Trophoblast cell (in vitro differentiated cells and primary cell): Measurements from ENCODE around the gene LIPA.
"Not testable (repeated sequence)": the region's sequence is repeated elsewhere in the genome, so short reads cannot be mapped to it uniquely, and the experiment has no call there.

Source experiments
- DNase-seq, 2 donors: peaks; one replicate each; pipeline ENCODE4 v3.0.0-alpha.2; 2016
- H2AFZ ChIP-seq: 2 replicates; pipeline ENCODE4 v1.6.1; 2013; ENCODE audit warnings: low read length, moderate library complexity, mild to moderate bottlenecking; ENCODE audit not compliant: insufficient read depth, poor library complexity
- H2AK5ac ChIP-seq: 2 replicates; pipeline ENCODE4 v1.6.1; 2013; ENCODE audit warnings: mild to moderate bottlenecking, low read length
- H2BK120ac ChIP-seq: 2 replicates; pipeline ENCODE4 v1.6.1; 2013; ENCODE audit warnings: low read length, mild to moderate bottlenecking, moderate library complexity; ENCODE audit not compliant: insufficient read depth, poor library complexity
- H2BK12ac ChIP-seq: 2 replicates; pipeline ENCODE4 v1.6.1; 2013; ENCODE audit warnings: mild to moderate bottlenecking, low read length, moderate library complexity
- H2BK5ac ChIP-seq: 2 replicates; pipeline ENCODE4 v1.6.1; 2013; ENCODE audit warnings: low read length, low read depth, moderate library complexity, mild to moderate bottlenecking; ENCODE audit not compliant: poor library complexity
- H3K14ac ChIP-seq: 2 replicates; pipeline ENCODE4 v1.6.1; 2013; ENCODE audit warnings: mild to moderate bottlenecking, low read length
- H3K18ac ChIP-seq: 2 replicates; pipeline ENCODE4 v1.6.1; 2013; ENCODE audit warnings: mild to moderate bottlenecking, low read length
- H3K23ac ChIP-seq: 2 replicates; pipeline ENCODE4 v1.6.1; 2013; ENCODE audit warnings: low read length
- H3K27ac ChIP-seq: 2 replicates; pipeline ENCODE4 v1.5.1; 2013; ENCODE audit warnings: low read depth, mild to moderate bottlenecking, inconsistent platforms, low read length, moderate library complexity
- H3K27me3 ChIP-seq: 2 replicates; pipeline ENCODE4 v1.6.1; 2013; ENCODE audit warnings: inconsistent platforms, mild to moderate bottlenecking, low read length, moderate library complexity; ENCODE audit not compliant: insufficient read depth
- H3K36me3 ChIP-seq, 2 experiments: 1 replicate in 1 of 2; 2 replicates in 1 of 2; pipeline ENCODE4 v1.6.1; 2013; ENCODE audit warnings: low read length in 2 of 2, mild to moderate bottlenecking in 2 of 2, moderate library complexity in 1 of 2; ENCODE audit not compliant: insufficient read depth in 2 of 2, control insufficient read depth in 1 of 2
- H3K4ac ChIP-seq: 2 replicates; pipeline ENCODE4 v1.6.1; 2013; ENCODE audit warnings: low read depth, mild to moderate bottlenecking, low read length, moderate library complexity
- H3K4me1 ChIP-seq, 2 experiments: 1 replicate in 1 of 2; 2 replicates in 1 of 2; pipeline ENCODE4 v1.6.1; 2013; ENCODE audit warnings: low read length in 2 of 2, mild to moderate bottlenecking in 2 of 2, moderate library complexity in 1 of 2; ENCODE audit not compliant: insufficient read depth in 2 of 2, control insufficient read depth in 1 of 2
- H3K4me2 ChIP-seq: 2 replicates; pipeline ENCODE4 v1.6.1; 2013; ENCODE audit warnings: inconsistent platforms, mild to moderate bottlenecking, low read length, moderate library complexity
- H3K4me3 ChIP-seq: 2 replicates; pipeline ENCODE4 v1.5.1; 2013; ENCODE audit warnings: mild to moderate bottlenecking, low read depth, low read length, inconsistent platforms
- H3K79me1 ChIP-seq: one replicate; pipeline ENCODE4 v1.6.1; 2013; ENCODE audit warnings: low read length
- H3K79me2 ChIP-seq: 2 replicates; pipeline ENCODE4 v1.6.1; 2013; ENCODE audit warnings: low read length, mild to moderate bottlenecking; ENCODE audit not compliant: control insufficient read depth, insufficient read depth, poor library complexity
- H3K9ac ChIP-seq: 2 replicates; pipeline ENCODE4 v1.6.1; 2013; ENCODE audit warnings: mild to moderate bottlenecking, low read length
- H3K9me3 ChIP-seq: 2 replicates; pipeline ENCODE4 v1.6.1; 2013; ENCODE audit warnings: low read depth, mild to moderate bottlenecking, control low read depth, inconsistent platforms, low read length; ENCODE audit not compliant: insufficient read depth
- H4K12ac ChIP-seq: 2 replicates; pipeline ENCODE4 v1.6.1; 2013; ENCODE audit warnings: low read depth, mild to moderate bottlenecking, low read length, moderate library complexity
- H4K8ac ChIP-seq: 2 replicates; pipeline ENCODE4 v1.6.1; 2013; ENCODE audit warnings: low read depth, mild to moderate bottlenecking, low read length, moderate library complexity
- H4K91ac ChIP-seq: one replicate; pipeline ENCODE4 v1.6.1; 2013; ENCODE audit warnings: low read depth, mild to moderate bottlenecking, low read length, moderate library complexity
- WGBS: extraction: QIAGEN DNeasy Blood & Tissue Kit; methylation state at CpG from one replicate; pipeline ENCODE4 v1.1.7; 2013; ENCODE audit warnings: missing lambda C conversion rate; ENCODE audit not compliant: insufficient read length, insufficient coverage; ENCODE audit errors: extremely low coverage; 5-methylcytosine and 5-hydroxymethylcytosine counted together

The LIPA gene

GRCh38 chr10:89285303-89285702 is 33.7 kb upstream of the LIPA start:
- H3K14ac ChIP-seq, H2BK120ac ChIP-seq, H3K36me3 ChIP-seq, H3K9me3 ChIP-seq, H4K91ac ChIP-seq, H2AFZ ChIP-seq, H3K4me2 ChIP-seq, H2BK5ac ChIP-seq, H3K79me1 ChIP-seq, H3K18ac ChIP-seq, H3K4me3 ChIP-seq, H2AK5ac ChIP-seq, H4K8ac ChIP-seq, DNase-seq, H3K79me2 ChIP-seq, H3K23ac ChIP-seq, H3K27ac ChIP-seq, H3K27me3 ChIP-seq, H4K12ac ChIP-seq, H3K9ac ChIP-seq, H3K4ac ChIP-seq, H3K4me1 ChIP-seq, H2BK12ac ChIP-seq: not testable (repeated sequence)
- WGBS: 0% methylated on average over 1 of the region's 4 CpGs

- not testable (repeated sequence) for H3K4me2 ChIP-seq, H3K18ac ChIP-seq, DNase-seq, H3K4me3 ChIP-seq, H3K36me3 ChIP-seq, H4K8ac ChIP-seq, H2AK5ac ChIP-seq, H3K9ac ChIP-seq, H2BK120ac ChIP-seq, H4K12ac ChIP-seq, H2BK12ac ChIP-seq, H3K27ac ChIP-seq, H3K79me2 ChIP-seq, H3K4me1 ChIP-seq, H4K91ac ChIP-seq, H2BK5ac ChIP-seq, H3K23ac ChIP-seq, H2AFZ ChIP-seq, H3K79me1 ChIP-seq, H3K4ac ChIP-seq, H3K27me3 ChIP-seq, H3K9me3 ChIP-seq, H3K14ac ChIP-seq
- WGBS: no CpG with 5 or more reads among the region's 6 CpGs
These were observed 33.1 kb upstream of the LIPA start for GRCh38 chr10:89284711-89285110.

GRCh38 chr10:89283936-89284475 is 32.4 kb upstream of the LIPA start:
- Histone ChIP-seq H3K4me1 (peaks cover 0 to 3% of the 10 kb centered on the region in 2 experiments), H4K8ac (no peak overlapping the region), H3K79me1 (peaks cover 2% of the 10 kb centered on the region), H4K91ac (no peak overlapping the region), H3K36me3 (no peaks in the 10 kb centered on the region), H3K9me3 (no peaks in the 10 kb centered on the region), H3K4ac (no peak overlapping the region), H3K23ac (no peak overlapping the region), H4K12ac (no peak overlapping the region), H3K9ac (no peak overlapping the region), H2AFZ (peak overlapping the region; percentile 8), H3K4me3 (no peak overlapping the region), H3K79me2 (no peaks in the 10 kb centered on the region), H3K18ac (no peak overlapping the region), H3K27ac (no peak overlapping the region), H2BK5ac (no peak overlapping the region), H3K27me3 (no peaks in the 10 kb centered on the region), H3K4me2 (peak overlapping the region; percentile 20), H2BK12ac (no peak overlapping the region), H2AK5ac (no peak overlapping the region), H2BK120ac (no peak overlapping the region), H3K14ac (no peak overlapping the region)
- peak in 1 of 2 donors; percentile 51 for DNase-seq
- WGBS: no CpG with 5 or more reads among the region's 4 CpGs

GRCh38 chr10:89283025-89283935 is 31.7 kb upstream of the LIPA start:
- no peak for DNase-seq
- Histone ChIP-seq H3K4me2 (no peak overlapping the region), H3K27ac (no peak overlapping the region), H3K36me3 (no peaks in the 10 kb centered on the region), H3K27me3 (no peaks in the 10 kb centered on the region), H3K23ac (no peak overlapping the region), H2AK5ac (no peak overlapping the region), H3K14ac (no peak overlapping the region), H2BK120ac (no peak overlapping the region), H4K12ac (no peak overlapping the region), H3K79me1 (peaks cover 2% of the 10 kb centered on the region), H3K4me1 (peaks cover 0 to 3% of the 10 kb centered on the region in 2 experiments), H2BK5ac (no peak overlapping the region), H3K18ac (no peak overlapping the region), H3K4ac (no peak overlapping the region), H3K9ac (no peak overlapping the region), H3K79me2 (no peaks in the 10 kb centered on the region), H3K4me3 (no peak overlapping the region), H2AFZ (peak overlapping the region; percentile 8), H4K91ac (no peak overlapping the region), H3K9me3 (no peaks in the 10 kb centered on the region), H2BK12ac (no peak overlapping the region), H4K8ac (peak overlapping the region; percentile 91)
- WGBS: no CpG with 5 or more reads among the region's 6 CpGs
